OCI-LY7 (cell line): ENCODE data around the gene CNTN4. TPM values are rescaled to one million over a fixed set of nuclear protein-coding genes. Genes with fewer than 3 reads are reported as not detected.

Experiments
- BruUV-seq: library from RNA; stranded (reverse); fragments of 400-500 nt; replicated peaks from 2 replicates; lab custom pipeline; 2021; lab: Mats Ljungman, UMichigan
- CTCF ChIA-PET: fragments of 300-600 bp; sonication (Branson Sonifier 250); formaldehyde crosslinking; loops from one replicate; lab custom pipeline; 2022; ENCODE audit warnings: antibody characterized with exemption; ENCODE audit not compliant: unreplicated experiment; lab: Charles Lee
- POLR2A ChIA-PET: fragments of 300-600 bp; sonication (Branson Sonifier 250); formaldehyde crosslinking; loops from one replicate; lab custom pipeline; 2022; ENCODE audit warnings: antibody characterized with exemption; lab: Charles Lee
- DNase-seq: peaks from one replicate; pipeline ENCODE4 v3.0.0-alpha.2; 2015; ENCODE audit warnings: low spot score
- H2AFZ ChIP-seq: fragments of 200-600 bp; sonication (generic), shearing (Covaris generic); 2 replicates; pipeline ENCODE4 v1.6.1; 2014; ENCODE audit warnings: mild to moderate bottlenecking, antibody characterized with exemption, low read length, moderate library complexity
- H3K27ac ChIP-seq: fragments of 200-600 bp; sonication (generic); 2 replicates; pipeline ENCODE4 v1.5.1; 2014; ENCODE audit warnings: mixed run types, low read depth, mild to moderate bottlenecking, moderate library complexity, low read length, inconsistent platforms; ENCODE audit not compliant: poor library complexity, severe bottlenecking
- H3K36me3 ChIP-seq: fragments of 200-600 bp; sonication (generic); 2 replicates; pipeline ENCODE4 v1.6.1; 2014; ENCODE audit warnings: mild to moderate bottlenecking, antibody characterized with exemption, low read length, moderate library complexity, mixed read lengths; ENCODE audit not compliant: insufficient read depth
- H3K4me1 ChIP-seq: fragments of 200-600 bp; sonication (generic); 2 replicates; pipeline ENCODE4 v1.5.1; 2014; ENCODE audit warnings: mild to moderate bottlenecking, low read length; ENCODE audit not compliant: insufficient read depth, poor library complexity, severe bottlenecking
- H3K4me2 ChIP-seq: fragments of 200-600 bp; sonication (generic); 2 replicates; pipeline ENCODE4 v1.6.1; 2014; ENCODE audit warnings: mild to moderate bottlenecking, low read length
- H3K4me3 ChIP-seq: fragments of 200-600 bp; sonication (generic); 2 replicates; pipeline ENCODE4 v1.5.1; 2014; ENCODE audit warnings: mild to moderate bottlenecking, low read depth, low read length; ENCODE audit not compliant: poor library complexity, severe bottlenecking
- H3K79me2 ChIP-seq: fragments of 200-600 bp; sonication (generic); 2 replicates; pipeline ENCODE4 v1.6.1; 2016; ENCODE audit warnings: low read depth, mild to moderate bottlenecking, low read length, moderate library complexity, mixed read lengths; ENCODE audit not compliant: insufficient read depth
- H3K9me2 ChIP-seq: fragments of 200-600 bp; sonication (generic); 2 replicates; pipeline ENCODE4 v1.6.1; 2016; ENCODE audit warnings: mild to moderate bottlenecking, low read length, mixed read lengths; ENCODE audit not compliant: insufficient read depth
- H3K9me3 ChIP-seq: fragments of 200-600 bp; sonication (generic); 2 replicates; pipeline ENCODE4 v1.6.1; 2014; ENCODE audit warnings: mild to moderate bottlenecking, mixed run types, low read length, mixed read lengths
- H4K20me1 ChIP-seq: fragments of 200-600 bp; sonication (generic); 2 replicates; pipeline ENCODE4 v1.6.1; 2014; ENCODE audit warnings: mild to moderate bottlenecking, antibody characterized with exemption, low read length, moderate library complexity, mixed read lengths; ENCODE audit not compliant: insufficient read depth
- EZH2phosphoT487 ChIP-seq: fragments of 200-600 bp; sonication (generic); IDR thresholded peaks from 2 replicates; pipeline ENCODE4 v1.6.1; 2018; ENCODE audit warnings: low read depth, borderline replicate concordance, mild to moderate bottlenecking, mixed run types, antibody characterized with exemption, low read length, moderate library complexity, mixed read lengths
- intact Hi-C: fragments of 100-400 bp; cut with micrococcal nuclease; formaldehyde crosslinking; loops from one replicate; pipeline ENCODE4 v1.10.0; 2022; ENCODE audit not compliant: unreplicated experiment
- total RNA-seq, 2 experiments: library from RNA; depleted of rRNA in 1 of 2; stranded (reverse); fragments of >200 nt in 1 of 2; shearing (Covaris generic) in 1 of 2; gene quantifications; 2 replicates each; pipeline ENCODE4 v1.2.3, GENCODE V29; 2014 to 2022
- TF ChIP-seq, protein P1 (sequence below): fragments of 200-600 bp; sonication (generic); conservative IDR thresholded peaks from 2 replicates; pipeline ENCODE4 v1.5.1; 2014; ENCODE audit warnings: mild to moderate bottlenecking, antibody characterized with exemption, low read length, moderate library complexity, mixed read lengths

CNTN4 gene
- total RNA-seq, 2 experiments from 2014 or later = not detected

- no peak overlapping the region for H3K27ac ChIP-seq
- no peaks in the 10 kb centered on the region for H3K9me3 ChIP-seq
- H2AFZ ChIP-seq = no peak overlapping the region
- no peaks in the 10 kb centered on the region for H3K4me1 ChIP-seq
- ChIA-PET POLR2A (interaction anchor here (0.6 to 1.7 kb wide), 4 partner anchors 9 to 1929 kb away, joined by 3 to 6 read pairs (median 4); no protein-coding TSS in a partner anchor), CTCF (no interaction called here)
- intact Hi-C loops = no loop called here
- no TSS peak for BruUV-seq
- H3K79me2 ChIP-seq = no peaks in the 10 kb centered on the region
- no peak for TF ChIP-seq EZH2phosphoT487
- TF ChIP-seq, protein P1, sequence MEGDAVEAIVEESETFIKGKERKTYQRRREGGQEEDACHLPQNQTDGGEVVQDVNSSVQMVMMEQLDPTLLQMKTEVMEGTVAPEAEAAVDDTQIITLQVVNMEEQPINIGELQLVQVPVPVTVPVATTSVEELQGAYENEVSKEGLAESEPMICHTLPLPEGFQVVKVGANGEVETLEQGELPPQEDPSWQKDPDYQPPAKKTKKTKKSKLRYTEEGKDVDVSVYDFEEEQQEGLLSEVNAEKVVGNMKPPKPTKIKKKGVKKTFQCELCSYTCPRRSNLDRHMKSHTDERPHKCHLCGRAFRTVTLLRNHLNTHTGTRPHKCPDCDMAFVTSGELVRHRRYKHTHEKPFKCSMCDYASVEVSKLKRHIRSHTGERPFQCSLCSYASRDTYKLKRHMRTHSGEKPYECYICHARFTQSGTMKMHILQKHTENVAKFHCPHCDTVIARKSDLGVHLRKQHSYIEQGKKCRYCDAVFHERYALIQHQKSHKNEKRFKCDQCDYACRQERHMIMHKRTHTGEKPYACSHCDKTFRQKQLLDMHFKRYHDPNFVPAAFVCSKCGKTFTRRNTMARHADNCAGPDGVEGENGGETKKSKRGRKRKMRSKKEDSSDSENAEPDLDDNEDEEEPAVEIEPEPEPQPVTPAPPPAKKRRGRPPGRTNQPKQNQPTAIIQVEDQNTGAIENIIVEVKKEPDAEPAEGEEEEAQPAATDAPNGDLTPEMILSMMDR = no peak
- no peak for DNase-seq
- no peaks in the 10 kb centered on the region for H3K36me3 ChIP-seq
- H3K4me2 ChIP-seq = no peak overlapping the region
- no peaks in the 10 kb centered on the region for H4K20me1 ChIP-seq
- H3K4me3 ChIP-seq = no peak overlapping the region
- no peaks in the 10 kb centered on the region for H3K9me2 ChIP-seq
These were observed 914.8 kb downstream of the CNTN4 start for GRCh38 chr3:3013317-3014052.

GRCh38 chr3:3015185-3016089 is 916.8 kb downstream of the CNTN4 start:
- ChIA-PET POLR2A (no interaction called here), CTCF (no interaction called here)
- no peak for DNase-seq
- Histone ChIP-seq H3K4me3 (no peak overlapping the region), H2AFZ (no peak overlapping the region), H3K4me1 (no peaks in the 10 kb centered on the region), H3K9me2 (no peaks in the 10 kb centered on the region), H3K27ac (no peak overlapping the region), H3K79me2 (no peaks in the 10 kb centered on the region), H3K9me3 (no peaks in the 10 kb centered on the region), H3K4me2 (no peak overlapping the region), H4K20me1 (no peaks in the 10 kb centered on the region), H3K36me3 (no peaks in the 10 kb centered on the region)
- no peak for TF ChIP-seq EZH2phosphoT487
- TF ChIP-seq, protein P1 = peak; percentile 55
- intact Hi-C loops = no loop called here
- BruUV-seq = no TSS peak
